ENCODE data around the gene HBS1L.

GRCh38 chr6:134995536-134995935 is 59.1 kb downstream of the HBS1L start:
- no peak for TF ChIP-seq POLR2AphosphoS5 (IDR thresholded peaks at IDR 0.05; ENCODE audit: control insufficient read depth, insufficient read depth, low read depth, low read length)
- no peak for TF ChIP-seq ZNF263 (CRISPR knock-in tag; IDR thresholded peaks at IDR 0.05; ENCODE audit: borderline replicate concordance)
- TF ChIP-seq BMI1 (IDR thresholded peaks at IDR 0.05; ENCODE audit: low read length): no peak
- no peak for TF ChIP-seq L3MBTL2 (IDR thresholded peaks at IDR 0.05)
- no peak for TF ChIP-seq POLR2A (conservative IDR thresholded peaks at IDR 0.05)
- no peak for TF ChIP-seq FOSL1 (tag; conservative IDR thresholded peaks at IDR 0.05)
- TF ChIP-seq MAX (CRISPR knock-in tag; IDR thresholded peaks at IDR 0.05): no peak
- TF ChIP-seq MTA1 (IDR thresholded peaks at IDR 0.05; ENCODE audit: borderline replicate concordance): no peak
- no peak for TF ChIP-seq SNIP1 (IDR thresholded peaks at IDR 0.05; ENCODE audit: low read depth)
- no peak for TF ChIP-seq ZNF121 (CRISPR knock-in tag; conservative IDR thresholded peaks at IDR 0.05)
- no peak for TF ChIP-seq SAFB (IDR thresholded peaks at IDR 0.05; ENCODE audit: borderline replicate concordance, low read depth, low read length)
- no peak for TF ChIP-seq CTCF (IDR thresholded peaks at IDR 0.05 in 2 of 3, conservative IDR thresholded peaks at IDR 0.05 in 1 of 3; ENCODE audit: insufficient read depth in 2 of 3, low read depth in 1 of 3, low read length in 3 of 3)
